ENCODE measurements around the gene MYCT1. TPM values are rescaled to one million over a fixed set of nuclear protein-coding genes. Genes with fewer than 3 reads are reported as not detected.

Gene MYCT1
- total RNA-seq, 1 donor from 2014 or later = 9.6 TPM

DNA sequence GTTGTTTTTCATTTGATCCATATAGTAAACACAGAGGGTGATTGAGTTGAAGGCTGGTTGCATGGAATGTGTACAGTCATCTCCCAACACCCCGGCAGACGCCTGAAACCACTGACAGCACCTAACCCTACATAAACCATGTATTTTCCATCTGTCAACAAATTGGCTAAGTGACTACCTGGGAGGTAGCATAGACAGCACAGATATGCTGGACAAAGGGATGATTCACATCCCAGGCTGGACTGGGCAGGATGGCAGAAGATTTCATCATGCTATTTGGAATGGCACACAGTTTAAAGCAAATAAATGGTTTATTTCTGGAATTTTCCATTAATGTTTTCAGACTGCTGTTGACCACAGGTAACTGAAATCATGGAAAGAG lies 48.5 kb downstream of the MYCT1 start:
- TF ChIP-seq, protein P1, sequence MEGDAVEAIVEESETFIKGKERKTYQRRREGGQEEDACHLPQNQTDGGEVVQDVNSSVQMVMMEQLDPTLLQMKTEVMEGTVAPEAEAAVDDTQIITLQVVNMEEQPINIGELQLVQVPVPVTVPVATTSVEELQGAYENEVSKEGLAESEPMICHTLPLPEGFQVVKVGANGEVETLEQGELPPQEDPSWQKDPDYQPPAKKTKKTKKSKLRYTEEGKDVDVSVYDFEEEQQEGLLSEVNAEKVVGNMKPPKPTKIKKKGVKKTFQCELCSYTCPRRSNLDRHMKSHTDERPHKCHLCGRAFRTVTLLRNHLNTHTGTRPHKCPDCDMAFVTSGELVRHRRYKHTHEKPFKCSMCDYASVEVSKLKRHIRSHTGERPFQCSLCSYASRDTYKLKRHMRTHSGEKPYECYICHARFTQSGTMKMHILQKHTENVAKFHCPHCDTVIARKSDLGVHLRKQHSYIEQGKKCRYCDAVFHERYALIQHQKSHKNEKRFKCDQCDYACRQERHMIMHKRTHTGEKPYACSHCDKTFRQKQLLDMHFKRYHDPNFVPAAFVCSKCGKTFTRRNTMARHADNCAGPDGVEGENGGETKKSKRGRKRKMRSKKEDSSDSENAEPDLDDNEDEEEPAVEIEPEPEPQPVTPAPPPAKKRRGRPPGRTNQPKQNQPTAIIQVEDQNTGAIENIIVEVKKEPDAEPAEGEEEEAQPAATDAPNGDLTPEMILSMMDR (IDR thresholded peaks at IDR 0.05; ENCODE audit: insufficient read depth, low read length, poor library complexity, severe bottlenecking) = no peak
- H3K27me3 ChIP-seq (ENCODE audit: control insufficient read depth, insufficient read depth, low read length) = no peaks in the 10 kb centered on the region
- H3K4me3 ChIP-seq (ENCODE audit: low read depth, low read length) = no peak overlapping the region
- no peaks in the 10 kb centered on the region for H3K36me3 ChIP-seq (ENCODE audit: control insufficient read depth, insufficient read depth, low read length)
- DNase-seq (ENCODE audit: low read depth) = peak; percentile 63

DNA sequence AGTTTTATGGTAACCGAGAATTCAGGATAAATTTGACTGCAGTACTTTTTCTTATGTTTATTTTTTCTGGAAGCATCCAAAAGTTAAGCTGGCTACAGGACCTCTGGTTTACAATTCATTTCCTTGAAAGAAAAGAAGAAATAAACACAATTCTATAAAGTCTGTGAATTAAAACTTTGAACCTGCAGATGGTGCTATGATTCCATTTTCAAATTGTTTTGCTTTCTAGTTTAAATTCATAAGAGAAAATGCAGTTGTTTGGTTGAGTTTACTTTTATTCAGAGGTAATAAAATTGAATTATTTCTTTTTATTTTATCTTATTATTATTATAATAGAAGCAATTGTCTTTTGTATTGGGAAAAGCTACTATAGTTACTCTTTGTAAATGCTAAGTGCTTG lies 51.1 kb downstream of the MYCT1 start:
- H3K27me3 ChIP-seq (ENCODE audit: control insufficient read depth, insufficient read depth, low read length) = no peaks in the 10 kb centered on the region
- TF ChIP-seq, protein P1 (IDR thresholded peaks at IDR 0.05; ENCODE audit: insufficient read depth, low read length, poor library complexity, severe bottlenecking) = no peak
- no peaks in the 10 kb centered on the region for H3K36me3 ChIP-seq (ENCODE audit: control insufficient read depth, insufficient read depth, low read length)
- no peak for DNase-seq (ENCODE audit: low read depth)
- no peak overlapping the region for H3K4me3 ChIP-seq (ENCODE audit: low read depth, low read length)

DNA sequence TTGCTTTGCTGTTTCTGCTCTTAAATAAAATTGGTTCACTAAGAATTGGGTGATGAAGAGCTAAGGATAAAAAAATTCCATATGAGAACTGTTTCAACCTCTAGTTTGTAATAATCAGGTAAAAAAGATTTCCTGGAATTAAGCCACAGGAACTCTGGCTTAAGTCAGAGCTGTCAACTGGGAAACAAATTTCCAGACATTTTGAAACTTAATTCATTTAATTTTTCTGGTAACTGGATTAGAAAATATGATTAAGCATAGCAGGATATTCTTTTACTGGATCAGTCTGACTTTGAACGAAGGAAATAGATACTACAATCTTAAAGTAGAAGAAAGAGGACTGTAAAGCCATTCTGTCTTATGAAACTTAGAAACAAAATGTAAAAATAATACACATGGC lies 51.6 kb downstream of the MYCT1 start:
- H3K27me3 ChIP-seq (ENCODE audit: control insufficient read depth, insufficient read depth, low read length) = no peaks in the 10 kb centered on the region
- TF ChIP-seq, protein P1 (IDR thresholded peaks at IDR 0.05; ENCODE audit: insufficient read depth, low read length, poor library complexity, severe bottlenecking) = no peak
- H3K36me3 ChIP-seq (ENCODE audit: control insufficient read depth, insufficient read depth, low read length) = no peaks in the 10 kb centered on the region
- DNase-seq (ENCODE audit: low read depth) = no peak
- H3K4me3 ChIP-seq (ENCODE audit: low read depth, low read length) = no peak overlapping the region

DNA sequence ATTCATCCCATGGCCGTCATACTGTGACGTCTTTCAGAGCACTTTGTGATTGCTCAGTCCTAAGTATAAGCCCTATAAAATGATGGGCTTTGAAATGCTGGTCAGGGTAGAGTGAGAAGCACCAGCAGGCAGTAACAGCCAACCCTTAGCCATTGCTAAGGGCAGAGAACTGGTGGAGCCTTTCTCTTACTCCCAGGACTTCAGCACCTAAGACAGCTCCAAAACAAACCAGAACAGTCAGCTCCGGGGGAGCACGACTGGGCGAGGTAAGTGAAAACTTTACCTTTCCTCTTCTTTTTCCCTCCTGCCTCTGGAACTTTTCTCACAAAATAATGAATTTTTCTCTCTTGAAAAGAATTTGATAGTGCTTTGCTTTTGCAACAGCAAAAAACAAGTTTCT lies 53.0 kb downstream of the MYCT1 start, which contains the start of gene VIP:
TSS of gene VIP (plus strand) at position 104 of the 400 bp plus-strand sequence. CDS start 1,381 bp downstream, outside the sequence.
- DNase-seq (ENCODE audit: low read depth) = peak; percentile 12
- Histone ChIP-seq H3K4me3 (ENCODE audit: low read depth, low read length) (no peak within 1 kb of the TSS), H3K36me3 (ENCODE audit: control insufficient read depth, insufficient read depth, low read length) (no peaks in the 10 kb centered on the region), H3K27me3 (ENCODE audit: control insufficient read depth, insufficient read depth, low read length) (no peaks in the 10 kb centered on the region)
- TF ChIP-seq, protein P1 (IDR thresholded peaks at IDR 0.05; ENCODE audit: insufficient read depth, low read length, poor library complexity, severe bottlenecking) = no peak

DNA sequence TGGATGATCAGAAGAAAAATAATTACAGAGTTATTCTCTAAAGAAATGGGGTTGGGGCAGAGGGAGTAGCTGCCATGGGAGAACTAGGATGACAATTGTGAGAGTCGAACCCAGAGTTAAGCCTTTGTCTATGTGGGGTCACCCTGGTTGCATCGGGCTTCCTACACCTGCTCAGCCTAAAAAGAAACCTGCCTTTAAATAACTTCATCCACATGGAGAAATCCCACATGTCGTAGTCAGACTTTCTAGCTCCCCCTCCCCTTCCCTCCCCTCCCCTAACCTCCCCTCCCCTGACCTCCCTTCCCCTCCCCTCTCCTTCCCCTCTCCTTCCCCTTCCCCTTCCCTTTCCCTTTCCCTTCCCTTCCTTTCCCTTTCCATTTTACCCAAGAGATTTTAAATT lies 67.6 kb downstream of the MYCT1 start:
- TF ChIP-seq, protein P1 (IDR thresholded peaks at IDR 0.05; ENCODE audit: insufficient read depth, low read length, poor library complexity, severe bottlenecking) = no peak
- no peaks in the 10 kb centered on the region for H3K27me3 ChIP-seq (ENCODE audit: control insufficient read depth, insufficient read depth, low read length)
- no peak overlapping the region for H3K4me3 ChIP-seq (ENCODE audit: low read depth, low read length)
- no peaks in the 10 kb centered on the region for H3K36me3 ChIP-seq (ENCODE audit: control insufficient read depth, insufficient read depth, low read length)
- no peak for DNase-seq (ENCODE audit: low read depth)

DNA sequence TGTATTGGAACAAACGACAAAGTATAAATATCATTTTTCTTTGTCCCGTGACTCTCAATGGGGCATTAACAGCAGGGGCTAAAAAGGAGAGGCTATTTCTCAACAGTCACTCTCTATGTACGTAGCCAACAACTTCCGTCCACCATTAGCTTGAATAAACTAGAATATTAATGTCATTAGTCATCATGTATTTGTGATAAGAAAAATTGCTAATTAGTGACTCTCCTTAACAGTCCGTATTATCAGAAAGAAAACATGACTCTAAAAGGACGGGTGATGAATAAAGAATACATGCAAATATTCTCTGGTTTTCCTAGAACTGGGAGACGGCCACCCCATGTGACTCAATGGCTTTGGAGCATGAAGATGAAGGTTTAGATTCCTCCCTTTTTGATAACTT lies 71.5 kb downstream of the MYCT1 start:
- Histone ChIP-seq H3K4me3 (ENCODE audit: low read depth, low read length) (no peak overlapping the region), H3K36me3 (ENCODE audit: control insufficient read depth, insufficient read depth, low read length) (no peaks in the 10 kb centered on the region), H3K27me3 (ENCODE audit: control insufficient read depth, insufficient read depth, low read length) (no peaks in the 10 kb centered on the region)
- TF ChIP-seq, protein P1 (IDR thresholded peaks at IDR 0.05; ENCODE audit: insufficient read depth, low read length, poor library complexity, severe bottlenecking) = no peak
- DNase-seq (ENCODE audit: low read depth) = no peak

Data from kidney epithelial cell (primary cell).